ENCODE data around the gene HOXA4.

HOXA4 gene

GRCh38 chr7:27141923-27142579, 11.5 kb upstream of the HOXA4 start:
- H3K36me3 ChIP-seq (ENCODE audit: control insufficient read depth, insufficient read depth, low read length): no peaks in the 10 kb centered on the region
- no peak for DNase-seq (ENCODE audit: extremely low read depth, insufficient read length)

GRCh38 chr7:27141137-27141922, 10.8 kb upstream of the HOXA4 start:
- Histone ChIP-seq H3K36me3 (ENCODE audit: control insufficient read depth, insufficient read depth, low read length) (no peaks in the 10 kb centered on the region), H3K27me3 (replicated peaks; ENCODE audit: control insufficient read depth, insufficient read depth, low read length) (no peaks in the 10 kb centered on the region), H3K4me3 (replicated peaks; ENCODE audit: low read depth, low read length) (no peak overlapping the region)
- no peak for DNase-seq (ENCODE audit: extremely low read depth, insufficient read length)
- no peak for TF ChIP-seq CTCF (IDR thresholded peaks at IDR 0.05; ENCODE audit: insufficient read depth, low read length, poor library complexity, severe bottlenecking)

More at GRCh38 chr7:27141923-27142579, 11.5 kb upstream of the HOXA4 start:
- H3K4me3 ChIP-seq (replicated peaks; ENCODE audit: low read depth, low read length): no peak overlapping the region
- no peak for TF ChIP-seq CTCF (IDR thresholded peaks at IDR 0.05; ENCODE audit: insufficient read depth, low read length, poor library complexity, severe bottlenecking)
- no peaks in the 10 kb centered on the region for H3K27me3 ChIP-seq (replicated peaks; ENCODE audit: control insufficient read depth, insufficient read depth, low read length)

- no peak for TF ChIP-seq CTCF (IDR thresholded peaks at IDR 0.05; ENCODE audit: insufficient read depth, low read length, poor library complexity, severe bottlenecking)
- Histone ChIP-seq H3K36me3 (ENCODE audit: control insufficient read depth, insufficient read depth, low read length) (no peaks in the 10 kb centered on the region), H3K4me3 (replicated peaks; ENCODE audit: low read depth, low read length) (no peak overlapping the region), H3K27me3 (replicated peaks; ENCODE audit: control insufficient read depth, insufficient read depth, low read length) (no peaks in the 10 kb centered on the region)
- no peak for DNase-seq (ENCODE audit: extremely low read depth, insufficient read length)
Observed at GRCh38 chr7:27140126-27140857, 9.7 kb upstream of the HOXA4 start.

GRCh38 chr7:27139334-27140125, 9.0 kb upstream of the HOXA4 start:
- Histone ChIP-seq H3K27me3 (replicated peaks; ENCODE audit: control insufficient read depth, insufficient read depth, low read length) (no peaks in the 10 kb centered on the region), H3K36me3 (ENCODE audit: control insufficient read depth, insufficient read depth, low read length) (no peaks in the 10 kb centered on the region), H3K4me3 (replicated peaks; ENCODE audit: low read depth, low read length) (no peak overlapping the region)
- no peak for TF ChIP-seq CTCF (IDR thresholded peaks at IDR 0.05; ENCODE audit: insufficient read depth, low read length, poor library complexity, severe bottlenecking)
- DNase-seq (ENCODE audit: extremely low read depth, insufficient read length): no peak

- no peak for TF ChIP-seq CTCF (IDR thresholded peaks at IDR 0.05; ENCODE audit: insufficient read depth, low read length, poor library complexity, severe bottlenecking)
- Histone ChIP-seq H3K27me3 (replicated peaks; ENCODE audit: control insufficient read depth, insufficient read depth, low read length) (no peaks in the 10 kb centered on the region), H3K36me3 (ENCODE audit: control insufficient read depth, insufficient read depth, low read length) (no peaks in the 10 kb centered on the region), H3K4me3 (replicated peaks; ENCODE audit: low read depth, low read length) (no peak overlapping the region)
- no peak for DNase-seq (ENCODE audit: extremely low read depth, insufficient read length)
Observed at GRCh38 chr7:27138985-27139333, 8.4 kb upstream of the HOXA4 start.
